ENCODE data around the gene NME2. TPM values are rescaled to one million over a fixed set of nuclear protein-coding genes. Genes with fewer than 3 reads are reported as not detected.

NME2 gene
- total and polyA plus RNA-seq, 5 experiments from 2014 or later: 186 to 385 (median 286) TPM

Other genes with a start within 250 kb of the NME2 start
- gene SPAG9, start 45.5 kb upstream of the NME2 start, total RNA-seq: 10 to 100 TPM; 52.4 to 58.0 TPM
- gene SPAG9, start 45.5 kb upstream of the NME2 start, polyA plus RNA-seq: 1 to 10 TPM; 2.1 to 3.9 (median 2.8) TPM
- gene NME1, start 12.9 kb upstream of the NME2 start, total RNA-seq: 10 to 100 TPM; 15.8 to 20.0 TPM
- 10 to 100 TPM; 64.6 to 95.2 (median 82.1) TPM for gene NME1, start 12.9 kb upstream of the NME2 start, polyA plus RNA-seq
- 10 to 100 TPM; 33.7 to 39.4 TPM for gene MBTD1, start 93.6 kb downstream of the NME2 start, total RNA-seq
- gene MBTD1, start 93.6 kb downstream of the NME2 start, polyA plus RNA-seq: 1 to 10 TPM; 4.2 to 6.4 (median 5.9) TPM
- gene UTP18, start 94.1 kb downstream of the NME2 start, total RNA-seq: 10 to 100 TPM; 46.1 to 49.3 TPM
- 10 to 100 TPM; 42.5 to 70.8 (median 54.4) TPM for gene UTP18, start 94.1 kb downstream of the NME2 start, polyA plus RNA-seq